Transverse colon (tissue), 4 donors: Measurements from ENCODE around the gene GYPB.
"Not testable (repeated sequence)": the region's sequence is repeated elsewhere in the genome, so short reads cannot be mapped to it uniquely, and the experiment has no call there.

ENCODE experiments used
- CTCF ChIP-seq, 5 experiments: fragments of 200-600 bp in 3 of 5; fragments of 450-650 bp in 2 of 5; sonication (generic) in 3 of 5; IDR thresholded peaks; 1 replicate in 2 of 5; 2 replicates in 3 of 5; pipeline ENCODE4 v1.5.1; 2016 to 2017; ENCODE audit warnings: antibody characterized with exemption in 5 of 5, inconsistent platforms in 3 of 5, mild to moderate bottlenecking in 2 of 5, moderate library complexity in 1 of 5
- EP300 ChIP-seq: sonication (generic); formaldehyde crosslinking; IDR thresholded peaks from one replicate; pipeline ENCODE4 v1.6.1; 2017; ENCODE audit warnings: antibody characterized with exemption, low read depth
- POLR2A ChIP-seq: fragments of 450-650 bp; IDR thresholded peaks from one replicate; pipeline ENCODE4 v1.6.1; 2016; ENCODE audit warnings: antibody characterized with exemption, mild to moderate bottlenecking, moderate library complexity
- POLR2AphosphoS5 ChIP-seq, 3 donors: sonication (generic); formaldehyde crosslinking; IDR thresholded peaks; one replicate each; pipeline ENCODE4 v1.6.1; 2016; ENCODE audit warnings: antibody characterized with exemption in 3 of 3

GRCh38 chr4:143991761-143992160, 27.4 kb downstream of the GYPB start:
- TF ChIP-seq EP300; CTCF (IDR thresholded peaks at IDR 0.05); POLR2A; POLR2AphosphoS5 (IDR thresholded peaks at IDR 0.05): not testable (repeated sequence)
